Mesodermal cell (in vitro differentiated cells): ENCODE measurements around the gene MYO18A.
"Not testable (repeated sequence)": the region's sequence is repeated elsewhere in the genome, so short reads cannot be mapped to it uniquely, and the experiment has no call there.

Source experiments
- H3K27ac ChIP-seq: 2 replicates; pipeline ENCODE4 v1.7.0; 2013; ENCODE audit warnings: mild to moderate bottlenecking, low read depth, low read length, moderate library complexity; ENCODE audit not compliant: severe bottlenecking
- H3K36me3 ChIP-seq: 2 replicates; pipeline ENCODE4 v1.7.1; 2013; ENCODE audit warnings: mild to moderate bottlenecking, low read length, moderate library complexity; ENCODE audit not compliant: control insufficient read depth, insufficient read depth
- H3K4me1 ChIP-seq: one replicate; pipeline ENCODE4 v1.7.1; 2013; ENCODE audit warnings: mild to moderate bottlenecking, low read length; ENCODE audit not compliant: insufficient read depth, control insufficient read depth, poor library complexity, severe bottlenecking
- H3K4me3 ChIP-seq: 2 replicates; pipeline ENCODE4 v1.7.0; 2013; ENCODE audit warnings: low read length, control low read depth, mild to moderate bottlenecking; ENCODE audit not compliant: insufficient read depth, poor library complexity, severe bottlenecking; ENCODE audit errors: extremely low read depth
- H3K9me3 ChIP-seq: 2 replicates; pipeline ENCODE4 v1.7.1; 2013; ENCODE audit warnings: mild to moderate bottlenecking, low read length, moderate library complexity; ENCODE audit not compliant: control insufficient read depth
- WGBS, 2 experiments: methylation state at CpG; one replicate each; pipeline ENCODE4 v1.1.5; 2013; ENCODE audit warnings: missing lambda C conversion rate in 2 of 2; ENCODE audit not compliant: insufficient coverage in 2 of 2; 5-methylcytosine and 5-hydroxymethylcytosine counted together

MYO18A gene

DNA sequence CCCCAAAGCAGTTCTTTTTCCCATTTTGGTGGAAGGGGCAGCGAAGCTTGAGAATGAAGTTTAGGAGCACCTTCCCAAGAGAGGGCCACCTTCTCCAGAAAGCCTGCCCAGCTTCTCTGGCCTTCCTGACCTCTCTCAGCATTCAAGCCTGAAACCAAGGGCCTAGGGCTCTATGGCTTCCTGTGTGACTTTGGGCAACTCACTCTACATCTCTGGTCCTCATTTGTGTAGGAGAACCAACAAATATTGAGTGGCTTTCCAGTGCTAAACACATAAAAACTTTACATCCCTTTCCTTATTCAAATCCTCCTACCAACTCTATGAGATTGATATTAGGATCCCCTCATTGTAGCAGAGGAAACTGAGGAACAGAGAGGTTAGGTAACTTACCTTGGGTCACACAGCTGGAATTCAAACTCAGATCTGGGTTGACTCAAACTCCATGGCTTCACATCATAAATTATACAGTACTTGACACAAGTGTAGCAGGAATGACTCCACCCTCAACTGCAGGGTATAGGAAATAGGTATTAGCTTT, 32.0 kb upstream of the MYO18A start:
- Histone ChIP-seq H3K27ac (no peak overlapping the region), H3K36me3 (no peaks in the 10 kb centered on the region), H3K4me1 (peaks cover 14% of the 10 kb centered on the region), H3K4me3 (no peak overlapping the region), H3K9me3 (no peaks in the 10 kb centered on the region)
- 88% methylated on average over 1 of the region's 1 CpG; no CpG with 5 or more reads in 1 of the 2 experiments for WGBS, 2 experiments

DNA sequence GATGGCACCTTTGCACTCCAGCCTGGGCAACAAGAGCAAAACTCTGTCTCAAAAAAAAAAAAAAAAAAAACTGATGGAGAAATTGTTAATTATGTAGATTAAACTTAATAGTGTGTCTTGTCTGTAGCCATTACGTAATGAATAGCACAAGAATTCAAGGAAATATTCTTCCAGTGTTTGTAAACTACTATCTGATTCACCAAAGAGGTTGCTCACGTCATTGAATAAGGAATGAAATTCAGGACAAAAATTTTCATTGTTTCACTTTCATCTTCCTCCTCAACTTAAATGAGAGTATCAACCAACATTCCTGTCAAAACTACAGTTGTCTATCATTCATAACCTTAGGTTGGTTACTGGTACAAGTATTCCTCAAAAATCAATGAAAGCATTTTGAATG, 30.7 kb upstream of the MYO18A start:
- H3K9me3 ChIP-seq = no peaks in the 10 kb centered on the region
- H3K4me3 ChIP-seq = no peak overlapping the region
- no peak overlapping the region for H3K27ac ChIP-seq
- peaks cover 10% of the 10 kb centered on the region for H3K4me1 ChIP-seq
- 100% methylated on average over 1 of the region's 2 CpGs for WGBS, 2 experiments
- no peaks in the 10 kb centered on the region for H3K36me3 ChIP-seq

DNA sequence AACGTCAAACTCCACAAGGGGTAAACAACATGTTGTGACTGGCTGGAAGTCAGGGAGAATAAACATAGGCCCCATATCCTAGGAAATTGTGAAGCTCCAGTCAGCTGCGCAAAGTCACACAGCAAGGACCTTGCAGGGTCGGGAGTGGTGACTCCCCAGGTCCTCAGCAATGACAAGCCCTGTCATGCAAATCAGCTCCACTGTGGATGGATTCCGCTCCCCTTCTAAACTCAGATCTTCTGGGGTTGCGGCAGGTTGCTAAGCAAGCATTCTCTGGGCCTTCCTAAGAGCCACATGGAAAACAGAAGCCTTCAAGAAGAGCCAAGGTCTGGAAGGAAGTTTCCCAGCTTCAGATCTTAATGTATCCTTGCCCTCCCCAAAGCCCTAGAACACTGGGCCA, 28.9 kb upstream of the MYO18A start:
- no peak overlapping the region for H3K27ac ChIP-seq
- 74 to 84% methylated on average over 4 of the region's 5 CpGs for WGBS, 2 experiments
- H3K4me3 ChIP-seq = no peak overlapping the region
- peaks cover 10% of the 10 kb centered on the region for H3K4me1 ChIP-seq
- no peaks in the 10 kb centered on the region for H3K9me3 ChIP-seq
- no peaks in the 10 kb centered on the region for H3K36me3 ChIP-seq

DNA sequence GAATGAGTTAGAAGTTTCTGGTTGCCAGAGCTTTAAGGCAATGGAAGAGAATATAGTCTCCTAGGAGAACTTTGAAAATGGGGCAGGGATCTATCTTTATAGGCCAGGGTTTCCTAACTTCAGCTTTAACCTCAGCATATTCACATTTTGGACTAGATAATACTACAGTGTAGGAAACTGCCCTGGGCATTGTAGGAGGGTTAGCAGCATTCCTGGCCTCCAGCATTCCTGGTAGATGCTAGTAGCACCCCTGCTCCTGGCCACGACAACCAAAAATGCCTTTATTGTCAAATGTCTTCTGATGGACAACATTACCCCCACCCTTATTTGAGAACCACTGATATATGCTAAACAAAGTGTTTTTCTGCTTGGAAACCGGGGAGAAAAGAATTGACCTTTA, 27.8 kb upstream of the MYO18A start:
- peaks cover 5% of the 10 kb centered on the region for H3K4me1 ChIP-seq
- no peaks in the 10 kb centered on the region for H3K9me3 ChIP-seq
- H3K4me3 ChIP-seq = no peak overlapping the region
- no peaks in the 10 kb centered on the region for H3K36me3 ChIP-seq
- no peak overlapping the region for H3K27ac ChIP-seq
- 80% methylated on average over 1 of the region's 2 CpGs for WGBS, 2 experiments

DNA sequence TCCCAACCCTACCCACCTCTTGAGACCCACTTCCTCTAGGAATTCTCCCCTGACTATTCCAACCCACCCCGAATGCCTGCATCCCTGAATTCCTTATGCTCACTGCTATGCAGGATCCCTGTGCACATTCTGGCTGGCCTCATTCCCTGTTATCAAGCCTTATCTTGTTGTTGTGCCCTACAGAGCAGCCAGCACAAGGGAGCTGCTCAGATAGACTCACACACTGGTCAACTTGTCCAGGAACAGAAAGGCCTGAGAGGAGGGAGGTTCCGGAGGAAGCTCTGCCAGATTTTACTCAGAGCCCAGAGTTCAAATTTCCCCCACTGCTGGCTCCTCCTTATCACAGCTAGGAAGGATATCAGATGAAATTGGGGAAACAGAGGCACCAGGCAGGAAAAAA, 24.8 kb upstream of the MYO18A start:
- H3K9me3 ChIP-seq = no peaks in the 10 kb centered on the region
- no peak overlapping the region for H3K27ac ChIP-seq
- 92% methylated on average over 1 of the region's 2 CpGs; no CpG with 5 or more reads in 1 of the 2 experiments for WGBS, 2 experiments
- no peaks in the 10 kb centered on the region for H3K36me3 ChIP-seq
- no peaks in the 10 kb centered on the region for H3K4me1 ChIP-seq
- no peak overlapping the region for H3K4me3 ChIP-seq

DNA sequence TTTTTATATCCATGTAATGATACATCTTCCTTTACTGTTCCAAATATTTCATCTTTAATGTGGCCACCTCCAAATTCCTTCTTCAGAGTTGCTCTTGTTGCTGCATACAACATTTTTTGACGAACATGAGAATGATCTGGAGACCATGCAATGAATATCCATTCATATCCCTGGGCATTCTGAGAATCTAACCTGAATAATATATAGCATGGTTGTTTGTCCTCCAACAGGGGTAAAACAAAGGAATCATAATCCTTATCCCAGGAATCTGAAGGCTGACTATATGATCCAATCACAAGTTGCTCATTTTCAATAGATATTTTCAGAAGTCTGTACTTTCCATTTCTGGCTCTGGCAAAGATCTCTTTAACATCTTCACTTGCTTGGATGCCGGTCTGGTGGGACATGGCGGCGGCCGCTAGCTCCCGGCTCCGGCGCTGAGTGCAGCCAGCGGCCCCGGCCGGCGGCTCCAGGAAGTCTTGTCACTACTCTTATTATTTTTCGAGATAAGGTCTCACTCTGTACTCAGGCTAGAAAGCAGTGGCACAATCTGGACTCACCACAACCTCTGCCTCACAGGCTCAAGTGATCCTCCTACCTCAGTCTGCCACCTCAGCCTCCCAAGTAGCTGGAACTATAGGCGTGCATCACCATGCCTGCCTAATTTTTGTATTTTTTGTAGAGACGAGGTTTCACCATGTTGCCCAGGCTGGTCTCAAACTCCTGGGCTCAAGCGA, 24.0 kb upstream of the MYO18A start:
- H3K4me3 ChIP-seq, H3K4me1 ChIP-seq, H3K36me3 ChIP-seq, H3K9me3 ChIP-seq, H3K27ac ChIP-seq: not testable (repeated sequence)
- 87 to 91% methylated on average over 14 to 15 of the region's 16 CpGs for WGBS, 2 experiments

DNA sequence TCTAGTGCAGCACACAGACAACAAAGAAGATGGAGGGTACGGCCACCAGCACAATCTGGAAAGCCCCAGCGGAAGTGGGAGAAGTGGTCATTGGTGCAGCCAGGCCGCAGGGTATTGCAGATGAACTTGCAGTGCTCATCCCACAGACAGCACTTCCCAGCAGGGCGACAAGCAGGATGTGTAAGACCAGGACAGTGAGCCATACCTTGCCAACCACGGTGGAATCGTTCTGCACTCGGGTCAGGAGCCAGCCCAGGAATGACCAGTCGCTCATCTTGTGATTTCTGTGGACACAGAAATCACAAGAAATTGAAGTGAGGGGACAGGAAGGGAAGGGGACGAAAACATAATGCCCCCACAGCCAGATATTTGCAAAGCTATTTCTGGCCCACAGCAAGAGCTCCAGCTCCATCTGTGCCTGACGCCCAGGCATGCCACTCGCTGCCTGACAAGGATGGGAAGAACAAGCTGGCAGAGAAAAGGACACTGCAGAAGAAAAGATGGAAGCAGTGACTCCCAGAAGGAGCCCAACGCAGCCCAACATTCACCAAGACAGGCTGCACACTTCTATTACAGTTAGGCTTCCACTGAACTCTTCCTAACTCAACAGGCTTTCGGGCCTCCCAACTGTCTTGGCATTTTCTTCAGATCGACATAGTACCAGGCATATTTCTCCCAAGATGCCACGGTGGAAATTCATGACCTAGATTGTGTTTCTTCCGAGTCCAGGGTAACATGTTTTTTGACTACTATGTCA, 17.5 kb upstream of the MYO18A start:
- peaks cover 6% of the 10 kb centered on the region for H3K4me1 ChIP-seq
- H3K27ac ChIP-seq = no peak overlapping the region
- H3K36me3 ChIP-seq = no peaks in the 10 kb centered on the region
- no peak overlapping the region for H3K4me3 ChIP-seq
- H3K9me3 ChIP-seq = no peaks in the 10 kb centered on the region
- 89 to 93% methylated on average over 13 to 16 of the region's 16 CpGs for WGBS, 2 experiments

DNA sequence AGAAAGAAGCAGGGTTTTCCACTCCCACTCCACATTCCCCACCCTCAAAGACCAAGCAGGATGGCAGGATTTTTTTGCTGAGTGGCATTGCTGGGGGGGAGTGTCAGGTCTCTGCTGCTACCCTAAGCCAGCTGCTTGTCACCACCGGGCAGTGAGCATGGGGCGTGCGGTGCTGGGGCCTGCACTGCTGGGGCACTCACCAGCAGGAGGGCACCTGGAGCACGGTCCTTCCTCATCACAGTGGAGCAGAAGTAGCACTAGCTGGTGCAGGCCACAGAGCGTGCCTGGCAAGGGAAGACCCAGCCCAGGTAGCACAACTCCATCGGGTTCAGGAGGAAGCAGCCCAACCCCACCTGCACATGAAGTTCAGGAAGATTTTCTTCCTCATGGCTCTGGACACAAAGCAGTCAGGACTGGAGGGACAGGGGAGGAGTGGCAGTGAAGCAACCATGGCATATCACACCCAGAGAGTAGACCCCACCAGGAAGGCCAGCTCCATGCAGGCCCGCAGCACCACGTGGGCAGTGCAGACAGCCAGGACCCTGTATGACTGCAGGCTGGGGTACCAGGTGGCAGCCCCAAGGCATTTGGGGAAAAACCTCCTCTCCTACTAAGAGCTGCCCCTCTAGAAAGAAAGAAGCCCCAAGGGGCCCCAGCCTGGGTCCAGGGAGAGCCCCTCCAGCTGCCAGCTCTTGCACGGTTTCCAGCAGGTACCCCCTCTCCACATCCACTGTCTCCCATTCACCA, 16.7 kb upstream of the MYO18A start:
- H3K9me3 ChIP-seq = no peaks in the 10 kb centered on the region
- H3K4me3 ChIP-seq = no peak overlapping the region
- WGBS, 2 experiments = 85 to 96% methylated on average over 8 of the region's 9 CpGs
- H3K4me1 ChIP-seq = peaks cover 6% of the 10 kb centered on the region
- H3K36me3 ChIP-seq = no peaks in the 10 kb centered on the region
- no peak overlapping the region for H3K27ac ChIP-seq

DNA sequence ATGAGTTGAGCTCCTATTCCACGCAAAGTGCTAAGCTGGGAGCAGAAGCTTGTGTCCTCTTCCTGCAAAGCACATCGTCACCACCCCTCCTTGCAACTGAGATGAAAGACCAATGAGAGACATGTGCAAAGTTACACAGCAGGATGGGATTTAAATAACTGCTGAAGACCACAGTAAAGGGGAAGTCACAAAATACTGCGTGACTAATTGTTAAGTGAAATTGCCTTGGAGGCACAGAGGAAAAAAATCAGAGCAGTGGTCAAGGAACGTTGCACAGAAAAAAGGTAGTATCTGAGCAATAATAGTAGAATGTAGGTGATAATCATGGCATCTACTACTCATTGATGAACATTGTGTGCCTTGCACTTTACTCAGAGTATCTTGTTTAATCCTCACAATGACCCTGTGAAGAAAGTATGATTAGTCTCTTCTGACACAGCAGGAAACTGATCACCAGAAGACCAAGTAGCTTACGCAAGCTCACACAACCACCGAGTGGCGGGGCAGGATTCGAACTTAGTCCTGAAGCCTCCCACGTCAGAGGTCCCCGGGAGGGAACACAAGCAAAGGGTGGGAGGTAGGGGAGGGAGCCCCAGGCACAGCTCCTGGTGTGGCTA, 15.4 kb upstream of the MYO18A start:
- 73 to 76% methylated on average over 6 to 8 of the region's 10 CpGs for WGBS, 2 experiments
- H3K9me3 ChIP-seq = no peaks in the 10 kb centered on the region
- H3K27ac ChIP-seq = no peak overlapping the region
- peaks cover 6% of the 10 kb centered on the region for H3K4me1 ChIP-seq
- H3K36me3 ChIP-seq = no peaks in the 10 kb centered on the region
- H3K4me3 ChIP-seq = no peak overlapping the region

DNA sequence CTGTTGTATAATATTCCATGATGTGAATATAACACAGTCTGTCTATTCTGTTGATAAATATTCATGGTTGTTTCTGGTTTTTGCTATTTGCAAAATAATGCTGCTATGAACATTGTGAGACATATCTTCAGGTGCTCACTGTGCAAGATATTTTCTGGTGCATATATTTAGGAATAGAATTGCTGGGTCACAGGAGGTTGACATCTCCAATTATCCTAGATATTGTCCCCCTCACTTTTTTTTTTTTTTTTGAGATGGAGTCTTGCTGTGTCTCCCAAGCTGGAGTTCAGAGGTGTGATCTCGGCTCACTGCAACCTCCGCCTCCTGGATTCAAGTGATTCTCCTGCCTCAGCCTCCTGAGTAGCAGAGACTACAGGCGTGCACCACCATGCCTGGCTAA, 14.5 kb upstream of the MYO18A start:
- Histone ChIP-seq H3K9me3 (no peaks in the 10 kb centered on the region), H3K4me3 (no peak overlapping the region)
- 90 to 100% methylated on average over 3 of the region's 3 CpGs for WGBS, 2 experiments

More for the DNA sequence above, 14.5 kb upstream of the MYO18A start:
- no peaks in the 10 kb centered on the region for H3K36me3 ChIP-seq
- H3K27ac ChIP-seq = no peak overlapping the region
- peaks cover 6% of the 10 kb centered on the region for H3K4me1 ChIP-seq
